B cell (primary cell): ENCODE data around the gene RFXAP. TPM values are rescaled to one million over a fixed set of nuclear protein-coding genes. Genes with fewer than 3 reads are reported as not detected.
A peak's percentile ranks its signal among the peaks of the same experiment; 100 is the strongest.

Source experiments
- ATAC-seq: fragments of 200-7000 bp; cut with Tn5 transposase; one replicate; pipeline ENCODE4 v1.10.0; 2021; ENCODE audit warnings: low read depth, mild to moderate bottlenecking, moderate number of reproducible peaks, moderate library complexity
- CTCF ChIA-PET: fragments of 350-600 bp; sonication (Branson Sonifier 250); formaldehyde crosslinking; loops from one replicate; lab custom pipeline; 2021; ENCODE audit warnings: antibody characterized with exemption, inconsistent platforms; lab: Charles Lee
- POLR2A ChIA-PET: fragments of 350-600 bp; sonication (Branson Sonifier 250); formaldehyde crosslinking; loops from one replicate; lab custom pipeline; 2021; ENCODE audit warnings: antibody characterized with exemption; lab: Charles Lee
- DNase-seq: peaks from one replicate; pipeline ENCODE4 v3.0.0; 2013
- H2AFZ ChIP-seq: 2 replicates; pipeline ENCODE4 v1.6.1; 2012; ENCODE audit warnings: mild to moderate bottlenecking, low read depth, low read length; ENCODE audit not compliant: insufficient read depth, poor library complexity, severe bottlenecking
- H3K27ac ChIP-seq, 2 donors: 1 replicate in 1 of 2; 2 replicates in 1 of 2; pipeline ENCODE4 v1.5.1; 2012 to 2013; ENCODE audit warnings: low read length in 2 of 2, mild to moderate bottlenecking in 2 of 2, moderate library complexity in 1 of 2
- H3K27me3 ChIP-seq, 4 experiments: fragments of 200-600 bp in 1 of 4; sonication (generic) in 1 of 4; replicated peaks in 1 of 4; 1 replicate in 2 of 4; 2 replicates in 2 of 4; pipeline versions ENCODE4 v1.6.1 to v1.7.0; 2013 to 2016; ENCODE audit warnings: low read length in 3 of 4, mild to moderate bottlenecking in 2 of 4, mixed read lengths in 1 of 4, moderate library complexity in 1 of 4; ENCODE audit not compliant: insufficient read depth in 4 of 4, control insufficient read depth in 3 of 4; ENCODE audit errors: control extremely low read depth in 1 of 4
- H3K36me3 ChIP-seq, 2 experiments: replicated peaks in 1 of 2; 1 replicate in 1 of 2; 2 replicates in 1 of 2; pipeline versions ENCODE4 v1.6.1 to v1.7.1; 2013; ENCODE audit warnings: low read length in 1 of 2; ENCODE audit not compliant: insufficient read depth in 2 of 2, control insufficient read depth in 1 of 2; ENCODE audit errors: control extremely low read depth in 1 of 2, extremely low read depth in 1 of 2
- H3K4me1 ChIP-seq, 2 donors: fragments of 200-600 bp in 1 of 2; sonication (generic) in 1 of 2; 1 replicate in 1 of 2; 2 replicates in 1 of 2; pipeline versions ENCODE4 v1.5.1 to v1.6.1; 2013 to 2017; ENCODE audit warnings: low read length in 2 of 2; ENCODE audit not compliant: control insufficient read depth in 2 of 2, insufficient read depth in 2 of 2
- H3K4me2 ChIP-seq: replicated peaks from 2 replicates; pipeline ENCODE3; 2012; ENCODE audit warnings: mild to moderate bottlenecking, low read depth, low read length; ENCODE audit not compliant: poor library complexity, severe bottlenecking
- H3K4me3 ChIP-seq, 5 experiments: fragments of 200-600 bp in 1 of 5; sonication (generic) in 1 of 5; 1 replicate in 3 of 5; 2 replicates in 2 of 5; pipeline versions ENCODE4 v1.5.1 to v1.7.0; 2011 to 2016; ENCODE audit warnings: low read length in 4 of 5, mild to moderate bottlenecking in 4 of 5, low read depth in 2 of 5, control low read depth in 1 of 5, moderate library complexity in 1 of 5; ENCODE audit not compliant: insufficient read depth in 1 of 5; ENCODE audit errors: control extremely low read depth in 1 of 5, extremely low read depth in 1 of 5
- H3K79me2 ChIP-seq: fragments of 200-600 bp; sonication (generic); one replicate; pipeline ENCODE4 v1.6.0; 2016; ENCODE audit warnings: low read length; ENCODE audit not compliant: control insufficient read depth, insufficient read depth
- H3K9ac ChIP-seq: fragments of 200-600 bp; sonication (generic); 2 replicates; pipeline ENCODE4 v1.6.1; 2017; ENCODE audit warnings: mild to moderate bottlenecking, low read length, moderate library complexity
- H3K9me3 ChIP-seq, 3 donors: one replicate each; pipeline versions ENCODE4 v1.6.1 to v1.7.1; 2013; ENCODE audit warnings: low read length in 2 of 3; ENCODE audit not compliant: control insufficient read depth in 2 of 3, insufficient read depth in 1 of 3; ENCODE audit errors: control extremely low read depth in 1 of 3
- H4K20me1 ChIP-seq: 2 replicates; pipeline ENCODE4 v1.6.0; 2012; ENCODE audit warnings: mild to moderate bottlenecking, low read length; ENCODE audit not compliant: insufficient read depth, control insufficient read depth, poor library complexity, severe bottlenecking
- H3K27ac Mint-ChIP-seq: one replicate; pipeline ENCODE4 v1.8.0; 2021; ENCODE audit warnings: mixed read lengths
- H3K27me3 Mint-ChIP-seq: one replicate; pipeline ENCODE4 v1.8.0; 2021; ENCODE audit warnings: mixed read lengths
- H3K4me1 Mint-ChIP-seq: one replicate; pipeline ENCODE4 v1.8.0; 2021; ENCODE audit warnings: mixed read lengths
- H3K4me3 Mint-ChIP-seq: one replicate; pipeline ENCODE4 v1.8.0; 2021; ENCODE audit warnings: mixed read lengths
- H3K9me3 Mint-ChIP-seq: one replicate; pipeline ENCODE4 v1.8.0; 2022; ENCODE audit warnings: mixed read lengths; ENCODE audit not compliant: insufficient read depth
- CTCF ChIP-seq: fragments of 200-600 bp; IDR thresholded peaks from one replicate; pipeline ENCODE4 v1.8.0; 2022; ENCODE audit warnings: antibody characterized with exemption, mild to moderate bottlenecking
- EZH2 ChIP-seq: IDR thresholded peaks from 2 replicates; pipeline ENCODE4 v1.6.1; 2012; ENCODE audit warnings: borderline replicate concordance, low read depth, mild to moderate bottlenecking, moderate library complexity, low read length; ENCODE audit not compliant: insufficient read depth, poor library complexity, severe bottlenecking
- WGBS: methylation state at CpG from one replicate; pipeline ENCODE4 v1.1.5; 2013; ENCODE audit warnings: missing lambda C conversion rate; ENCODE audit not compliant: insufficient coverage; 5-methylcytosine and 5-hydroxymethylcytosine counted together
- intact Hi-C: fragments of 100-400 bp; cut with micrococcal nuclease; formaldehyde crosslinking; loops from one replicate; pipeline ENCODE4 v1.10.0; 2022
- polyA minus RNA-seq: library from RNA; depleted of rRNA, polyadenylated mRNA; stranded (reverse); fragments of >200 nt; gene quantifications from 2 replicates; pipeline ENCODE4 v1.2.3, GENCODE V29; 2012
- polyA plus RNA-seq: library from polyadenylated mRNA; depleted of rRNA; stranded (reverse); fragments of >200 nt; gene quantifications from 2 replicates; pipeline ENCODE4 v1.2.3, GENCODE V29; 2012
- total RNA-seq, 2 donors: library from RNA; stranded (reverse); fragments of 120-200 nt in 1 of 2; gene quantifications; 1 replicate in 1 of 2; 2 replicates in 1 of 2; pipeline versions ENCODE4 v1.2.3 to v1.2.4, GENCODE V29; 2013 to 2022

RFXAP gene
- total RNA-seq (9.6 and 13.5 TPM in 2 replicates), polyA plus RNA-seq (6.6 and 7.0 TPM in 2 replicates), polyA minus RNA-seq (2.1 and 4.6 TPM in 2 replicates)
- total RNA-seq (2013), result 3.7 TPM

GRCh38 chr13:36818804-36819738 is at the start of gene RFXAP:
TSS of gene RFXAP (plus strand) at chr13:36819222. CDS start at chr13:36819358, 136 bp downstream.
- Histone ChIP-seq H3K9ac (peak within 1 kb of the TSS; percentile 69), H3K36me3 (peaks cover 0 to 3% of the 10 kb centered on the region in 2 experiments), H3K79me2 (peaks cover 46% of the 10 kb centered on the region), H2AFZ (peak within 1 kb of the TSS; percentile 98), H3K4me2 (peak within 1 kb of the TSS; percentile 93), H3K9me3 (peaks cover 0 to 3% (median 0%) of the 10 kb centered on the region in 3 donors), H3K4me3 (peak within 1 kb of the TSS; percentile 54 to 96 (median 69)), H4K20me1 (peaks cover 11% of the 10 kb centered on the region), H3K4me1 (peaks cover 19 to 22% of the 10 kb centered on the region in 2 donors), H3K27ac (peak within 1 kb of the TSS; percentile 45 to 79), H3K27me3 (peaks cover 0 to 5% (median 2%) of the 10 kb centered on the region in 4 experiments)
- WGBS, result under 1% methylated on average over 77 of the region's 78 CpGs
- H3K4me3 Mint-ChIP-seq, result peak within 1 kb of the TSS; percentile 97
- H3K4me1 Mint-ChIP-seq, result peaks cover 47% of the 10 kb centered on the region
- H3K27me3 Mint-ChIP-seq, result peaks cover 11% of the 10 kb centered on the region
- H3K27ac Mint-ChIP-seq, result peak within 1 kb of the TSS; percentile 91
- ChIA-PET POLR2A (interaction anchor here (0.6 kb wide), 1 partner anchor 157 kb away, joined by 7 read pairs; no protein-coding TSS in a partner anchor), CTCF (no interaction called here)
- intact Hi-C loops, result loop anchor here (1.0 to 5.0 kb wide), 5 partner anchors 180 to 1877 kb away; partner anchors contain the start of genes ALG5, NBEA, SPART and SUPT20H
- ATAC-seq (peak; percentile 93), DNase-seq (peak; percentile 95)
- no peaks in the 10 kb centered on the region for H3K9me3 Mint-ChIP-seq
- peak; percentile 21 for TF ChIP-seq CTCF
- TF ChIP-seq EZH2, result no peak
